Eye (tissue), 1 donor: Measurements from ENCODE around the gene ST3GAL2.
"Not testable (repeated sequence)": the region's sequence is repeated elsewhere in the genome, so short reads cannot be mapped to it uniquely, and the experiment has no call there.

Source experiments
- DNase-seq: peaks from one replicate; pipeline ENCODE4 v3.0.0-alpha.2; 2015

The ST3GAL2 gene

GRCh38 chr16:70380919-70381603, 57.8 kb downstream of the ST3GAL2 start:
- DNase-seq, result peak; percentile 99

GRCh38 chr16:70380248-70380918, 58.5 kb downstream of the ST3GAL2 start:
- DNase-seq, result peak; percentile 83

DNA sequence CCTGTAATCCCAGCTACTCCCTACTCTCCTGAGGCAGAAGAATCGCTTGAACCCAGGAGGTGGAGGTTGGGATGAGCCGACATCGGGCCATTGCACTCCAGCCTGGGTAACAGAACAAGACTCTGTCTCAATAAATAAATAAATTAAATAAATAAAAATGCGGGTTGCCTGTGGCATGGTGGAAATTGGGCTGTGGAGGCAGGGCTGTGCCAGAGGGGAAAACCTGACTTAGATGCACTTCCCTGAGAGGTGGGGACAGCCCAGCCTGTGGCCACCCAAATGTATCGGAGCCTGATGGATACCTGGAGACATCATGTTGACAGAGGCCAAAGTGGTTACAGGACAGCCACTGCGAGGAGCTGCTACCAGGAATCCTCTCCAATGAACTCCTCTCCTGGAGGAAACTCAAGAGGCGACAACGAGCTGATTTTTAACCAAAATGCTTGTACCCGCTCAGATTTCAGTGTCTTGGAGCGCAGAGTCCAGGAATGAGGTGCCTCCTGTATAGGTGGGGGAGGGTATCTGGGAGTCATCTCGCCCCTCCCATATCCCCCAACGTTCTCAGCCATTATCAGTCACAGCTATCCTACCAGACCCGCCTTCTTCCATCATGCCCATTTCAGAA, 59.9 kb downstream of the ST3GAL2 start:
- no peak for DNase-seq

GRCh38 chr16:70377782-70378181, 61.1 kb downstream of the ST3GAL2 start:
- DNase-seq, result no peak

GRCh38 chr16:70375636-70376611, 63.0 kb downstream of the ST3GAL2 start:
- DNase-seq, result no peak

DNA sequence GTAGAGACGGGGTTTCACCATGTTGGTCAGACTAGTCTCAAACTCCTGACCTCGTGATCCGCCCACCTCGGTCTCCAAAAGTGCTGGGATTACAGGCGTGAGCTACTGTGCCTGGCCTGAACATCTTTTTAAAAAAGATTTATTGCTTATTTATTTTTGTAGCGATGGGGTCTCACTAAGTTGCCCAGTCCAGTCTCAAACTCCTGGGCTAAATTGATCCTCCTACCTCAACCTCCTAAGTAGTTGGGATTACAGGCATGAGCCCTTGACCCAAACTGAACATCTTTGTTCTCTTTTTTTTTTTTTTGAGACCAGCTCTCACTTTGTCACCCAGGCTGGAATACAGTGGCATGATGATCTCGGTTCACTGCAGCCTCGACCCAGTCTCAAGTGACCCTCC, 64.7 kb downstream of the ST3GAL2 start:
- no peak for DNase-seq

DNA sequence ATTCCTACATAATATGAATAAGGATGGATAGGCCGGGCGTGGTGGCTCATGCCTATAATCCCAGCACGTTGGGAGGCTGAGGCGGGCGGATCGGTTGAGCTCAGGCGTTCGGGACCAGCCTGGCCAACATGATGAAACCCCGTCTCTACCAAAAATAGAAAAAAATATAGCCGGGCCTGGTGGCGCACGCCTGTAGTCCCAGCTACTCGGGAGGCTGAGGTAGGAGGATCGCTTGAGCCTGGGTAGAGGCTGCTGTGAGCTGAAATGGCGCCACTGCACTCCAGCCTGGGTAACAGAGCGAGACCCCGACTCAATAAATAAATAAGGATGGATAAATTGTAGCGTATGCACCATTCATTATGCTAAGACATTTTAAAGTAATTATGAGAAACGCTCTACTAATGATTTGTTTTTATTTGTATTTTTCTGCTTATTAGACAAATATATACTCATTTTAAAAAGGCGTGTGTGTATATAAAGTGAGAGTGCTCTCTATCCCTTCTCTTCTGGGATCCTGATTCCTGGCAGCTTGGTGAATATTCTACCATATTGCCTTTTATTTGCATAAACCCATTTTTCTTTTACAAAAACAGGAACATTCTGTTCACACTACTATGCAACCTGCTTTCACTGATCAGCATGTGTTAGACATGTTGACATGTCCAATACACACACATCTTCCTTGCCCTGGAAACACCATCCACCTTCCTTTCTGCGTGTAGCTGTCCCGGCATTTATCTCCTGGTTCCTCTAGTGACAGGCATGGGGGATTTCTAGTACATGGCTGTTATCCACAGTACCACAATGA, 65.8 kb downstream of the ST3GAL2 start:
- DNase-seq, result no peak

DNA sequence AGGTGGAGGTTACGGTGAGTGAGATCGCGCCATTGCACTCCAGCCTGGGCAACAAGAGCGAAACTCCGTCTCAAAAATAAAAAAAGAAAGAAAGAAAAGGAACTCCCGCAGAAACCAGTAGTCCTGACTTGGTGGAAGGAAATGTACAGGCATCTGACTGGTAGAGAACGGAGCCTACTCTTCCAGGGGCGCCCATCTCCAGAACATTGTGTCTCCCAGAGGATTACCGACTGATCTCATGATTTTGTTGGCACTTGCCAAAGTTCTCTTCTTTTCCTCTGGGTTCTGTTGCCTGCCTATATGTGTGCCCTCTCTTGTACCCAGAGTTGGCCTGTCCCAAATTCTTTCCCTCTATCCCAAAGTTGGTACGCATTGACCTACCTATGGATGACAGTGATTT, 68.0 kb downstream of the ST3GAL2 start:
- no peak for DNase-seq

DNA sequence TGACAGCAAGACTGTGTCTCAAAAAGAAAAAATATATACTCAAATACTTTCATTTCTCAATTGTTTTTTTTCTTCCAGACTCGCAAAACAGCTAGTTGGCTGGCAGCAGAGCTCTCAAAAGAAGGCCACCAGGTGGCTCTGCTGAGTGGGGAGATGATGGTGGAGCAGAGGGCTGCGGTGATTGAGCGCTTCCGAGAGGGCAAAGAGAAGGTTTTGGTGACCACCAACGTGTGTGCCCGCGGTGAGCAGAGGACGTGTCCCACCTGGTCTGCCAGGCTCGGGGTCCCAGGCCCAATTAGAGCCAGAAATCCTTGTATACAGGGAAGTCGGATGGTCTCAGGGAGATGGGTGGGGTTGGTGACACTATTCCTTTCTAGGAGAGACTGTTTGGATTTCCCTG, 68.8 kb downstream of the ST3GAL2 start:
- DNase-seq, result not testable (repeated sequence)

DNA sequence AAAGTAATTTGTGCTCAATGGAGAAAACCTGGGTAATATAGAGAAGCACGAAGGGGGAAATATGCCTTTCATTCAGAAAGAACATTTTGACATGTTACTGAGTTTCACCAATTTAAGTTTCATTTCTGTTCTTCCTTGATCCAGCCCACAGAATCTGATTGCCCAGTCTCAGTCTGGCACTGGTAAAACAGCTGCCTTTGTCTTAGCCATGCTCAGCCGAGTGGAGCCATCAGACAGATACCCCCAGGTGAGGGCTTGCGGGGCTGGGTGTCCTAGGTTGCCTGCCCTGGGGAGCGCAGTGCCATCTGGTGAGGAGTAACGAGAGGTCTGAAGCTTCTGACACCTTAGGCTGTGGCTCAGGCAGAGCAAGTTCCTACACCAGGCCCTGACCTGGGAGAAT, 74.5 kb downstream of the ST3GAL2 start:
- DNase-seq, result no peak

GRCh38 chr16:70359552-70359951, 79.3 kb downstream of the ST3GAL2 start:
- no peak for DNase-seq

DNA sequence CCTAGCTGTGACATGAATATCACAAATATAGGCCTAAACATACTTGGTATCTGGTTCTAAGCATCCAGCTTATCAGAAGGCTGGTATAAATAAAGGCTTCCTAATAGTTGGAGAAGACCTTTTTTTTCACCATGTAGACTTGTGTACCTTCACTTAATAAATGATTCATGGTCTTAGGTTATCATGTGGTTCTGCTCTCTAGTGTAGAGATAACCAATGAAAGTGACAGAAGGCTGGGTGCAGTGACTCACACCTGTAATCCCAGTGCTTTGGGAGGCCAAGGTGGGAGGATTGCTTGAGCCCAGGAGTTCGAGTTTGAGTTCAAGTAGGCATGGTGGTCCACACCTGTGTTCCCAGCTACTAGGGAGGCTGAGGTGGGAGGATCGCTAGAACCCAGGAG, 89.1 kb downstream of the ST3GAL2 start:
- no peak for DNase-seq

GRCh38 chr16:70348991-70349390, 89.9 kb downstream of the ST3GAL2 start:
- DNase-seq, result no peak

DNA sequence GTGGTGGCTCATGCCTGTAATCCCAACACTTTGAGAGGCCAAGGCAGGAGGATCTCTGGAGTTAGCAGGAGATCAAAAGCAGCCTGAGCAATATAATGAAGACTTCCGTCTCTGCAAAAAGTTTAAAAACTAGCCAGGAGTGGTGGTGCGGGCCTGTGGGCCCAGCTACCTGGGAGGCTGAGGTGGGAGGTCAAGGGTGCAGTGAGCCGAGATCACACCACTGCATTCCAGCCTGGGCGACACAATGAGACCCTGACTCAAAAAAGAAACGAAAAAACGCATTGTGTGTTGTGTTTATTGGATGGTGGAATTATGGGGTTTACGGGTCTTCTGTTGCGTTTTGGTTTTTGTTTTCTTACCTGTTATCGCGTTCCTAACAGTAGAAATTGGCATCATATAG, 93.1 kb downstream of the ST3GAL2 start:
- DNase-seq, result peak; percentile 48

DNA sequence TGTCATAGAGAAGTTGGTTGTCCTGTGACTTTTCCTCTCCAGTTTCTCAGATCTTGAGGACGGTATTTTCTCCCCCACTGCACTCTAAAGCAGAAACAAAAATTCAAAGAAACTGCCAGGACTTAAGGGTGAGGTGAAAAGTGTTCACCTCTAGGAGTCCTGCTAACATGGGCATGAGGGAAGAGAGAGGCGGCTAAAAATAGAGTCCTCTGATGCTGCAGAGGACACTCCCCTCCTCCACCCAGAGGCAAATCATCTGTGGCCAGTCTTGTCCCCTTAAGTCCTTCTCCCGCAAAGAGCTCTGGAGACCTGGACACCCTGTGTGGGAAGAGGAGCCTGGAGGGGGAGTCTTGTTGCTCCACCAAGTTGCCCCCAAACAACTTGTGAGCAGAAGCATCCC, 96.9 kb downstream of the ST3GAL2 start:
- no peak for DNase-seq

DNA sequence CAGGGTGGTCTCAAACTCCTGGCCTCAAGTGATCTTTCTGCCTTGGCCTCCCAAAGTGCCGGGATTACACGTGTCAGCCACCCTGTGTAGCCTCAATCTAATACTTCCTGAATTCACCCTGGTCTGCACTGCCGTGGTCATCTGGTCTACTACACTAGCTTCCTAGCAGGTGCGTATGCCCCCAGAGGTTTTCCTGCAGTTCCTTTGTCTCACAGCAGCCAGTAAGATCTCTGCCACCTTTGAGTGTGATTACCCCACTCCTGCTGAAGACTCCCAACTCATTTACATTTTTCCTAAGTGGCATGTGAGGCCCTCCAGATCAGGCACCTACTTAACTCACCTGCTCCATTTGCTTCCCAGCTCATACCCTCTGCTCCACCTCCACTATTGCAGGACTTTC, 97.3 kb downstream of the ST3GAL2 start:
- DNase-seq, result no peak

- no peak for DNase-seq
Observed at GRCh38 chr16:70337814-70338213, 101.1 kb downstream of the ST3GAL2 start.

GRCh38 chr16:70332728-70333127, 106.2 kb downstream of the ST3GAL2 start:
- DNase-seq, result not testable (repeated sequence)

GRCh38 chr16:70331588-70332358, 107.1 kb downstream of the ST3GAL2 start:
- DNase-seq, result peak; percentile 20

- no peak for DNase-seq
Observed at GRCh38 chr16:70331091-70331490, 107.8 kb downstream of the ST3GAL2 start.
